NCI-H82 treated with DMSO at 0.1 percent for 48 hours (cell line): Measurements from ENCODE around the gene PPP4C.

Experiments
- DNase-seq: peaks from one replicate; lab custom pipeline; 2025; ENCODE audit not compliant: unreplicated experiment; lab: John Stamatoyannopoulos, UW

The PPP4C gene

GRCh38 chr16:30079480-30079879 is 3.7 kb downstream of the PPP4C start:
- DNase-seq: no peak

GRCh38 chr16:30082545-30083090 is 6.8 kb downstream of the PPP4C start:
- DNase-seq: no peak

GRCh38 chr16:30083216-30084055 is 7.6 kb downstream of the PPP4C start:
- no peak for DNase-seq

- DNase-seq: no peak
These were observed 8.5 kb downstream of the PPP4C start for GRCh38 chr16:30084096-30084815.

- no peak for DNase-seq
These were observed 9.0 kb downstream of the PPP4C start for GRCh38 chr16:30084816-30085159.

- no peak for DNase-seq
These were observed 9.5 kb downstream of the PPP4C start for GRCh38 chr16:30085247-30085646.

GRCh38 chr16:30085820-30086219 is 10.0 kb downstream of the PPP4C start:
- DNase-seq: no peak

GRCh38 chr16:30086291-30087140 is 10.7 kb downstream of the PPP4C start:
- DNase-seq: no peak

GRCh38 chr16:30087181-30087898 is 11.5 kb downstream of the PPP4C start:
- DNase-seq: no peak

GRCh38 chr16:30088237-30088831 is 12.5 kb downstream of the PPP4C start:
- DNase-seq: no peak

GRCh38 chr16:30088832-30089624 is 13.2 kb downstream of the PPP4C start:
- no peak for DNase-seq

- DNase-seq: no peak
These were observed 15.0 kb downstream of the PPP4C start for GRCh38 chr16:30090610-30091331.

GRCh38 chr16:30091474-30092372 is 15.9 kb downstream of the PPP4C start, which contains the start of gene TBX6:
Gene TBX6, minus strand, starts transcription at chr16:30091924. Its CDS starts 731 bp downstream, at chr16:30091193.
- DNase-seq: peak; percentile 54

GRCh38 chr16:30092373-30093010 is 16.7 kb downstream of the PPP4C start:
- DNase-seq: peak; percentile 67

GRCh38 chr16:30094541-30095165 is 18.9 kb downstream of the PPP4C start:
- DNase-seq: no peak

- no peak for DNase-seq
These were observed 19.6 kb downstream of the PPP4C start for GRCh38 chr16:30095166-30096078.
